Measurements from ENCODE around the gene FAT3.

FAT3 gene

DNA sequence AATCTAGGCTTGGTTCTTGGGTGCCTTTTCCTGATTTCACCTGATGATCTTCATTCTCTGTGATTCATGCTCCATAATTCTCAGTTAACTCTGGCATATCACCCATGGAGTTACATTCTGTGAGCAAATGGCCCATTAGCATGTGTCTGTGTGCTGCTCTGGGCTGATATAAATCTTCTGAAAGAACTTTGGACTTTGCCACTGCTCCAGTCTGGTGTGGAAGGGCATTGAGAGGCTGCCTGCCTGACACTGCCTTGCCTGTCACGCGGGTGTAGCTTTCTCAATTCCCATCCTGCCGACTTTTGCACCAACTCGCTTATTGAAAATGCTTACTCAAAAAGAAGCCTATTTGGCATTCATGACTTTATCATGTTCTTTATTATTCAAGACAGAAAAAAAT is 42.2 kb downstream of the FAT3 start:
- no peak for DNase-seq (ENCODE audit: extremely low read depth, low read depth)

DNA sequence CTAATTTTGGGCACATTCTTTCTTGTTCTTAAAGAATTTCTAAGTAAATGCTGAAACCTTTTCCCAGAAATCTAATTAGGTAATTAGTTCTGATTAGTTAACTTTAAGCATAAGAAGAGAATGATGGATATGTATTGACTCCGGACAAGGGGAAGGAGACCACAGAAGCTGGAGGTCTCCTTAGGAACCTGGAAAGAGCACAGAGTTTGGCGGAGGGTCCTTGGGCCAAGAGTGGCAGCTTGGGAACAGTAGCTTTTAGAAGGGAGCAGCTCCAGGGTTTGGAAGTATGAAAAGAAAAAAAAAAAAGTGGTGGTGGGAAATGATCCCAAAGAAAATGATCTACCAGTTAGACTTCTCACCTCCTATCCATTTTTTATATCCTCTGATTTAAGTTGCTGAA is 42.7 kb downstream of the FAT3 start:
- no peak for DNase-seq (ENCODE audit: extremely low read depth, low read depth)
- TF ChIP-seq, protein P1, sequence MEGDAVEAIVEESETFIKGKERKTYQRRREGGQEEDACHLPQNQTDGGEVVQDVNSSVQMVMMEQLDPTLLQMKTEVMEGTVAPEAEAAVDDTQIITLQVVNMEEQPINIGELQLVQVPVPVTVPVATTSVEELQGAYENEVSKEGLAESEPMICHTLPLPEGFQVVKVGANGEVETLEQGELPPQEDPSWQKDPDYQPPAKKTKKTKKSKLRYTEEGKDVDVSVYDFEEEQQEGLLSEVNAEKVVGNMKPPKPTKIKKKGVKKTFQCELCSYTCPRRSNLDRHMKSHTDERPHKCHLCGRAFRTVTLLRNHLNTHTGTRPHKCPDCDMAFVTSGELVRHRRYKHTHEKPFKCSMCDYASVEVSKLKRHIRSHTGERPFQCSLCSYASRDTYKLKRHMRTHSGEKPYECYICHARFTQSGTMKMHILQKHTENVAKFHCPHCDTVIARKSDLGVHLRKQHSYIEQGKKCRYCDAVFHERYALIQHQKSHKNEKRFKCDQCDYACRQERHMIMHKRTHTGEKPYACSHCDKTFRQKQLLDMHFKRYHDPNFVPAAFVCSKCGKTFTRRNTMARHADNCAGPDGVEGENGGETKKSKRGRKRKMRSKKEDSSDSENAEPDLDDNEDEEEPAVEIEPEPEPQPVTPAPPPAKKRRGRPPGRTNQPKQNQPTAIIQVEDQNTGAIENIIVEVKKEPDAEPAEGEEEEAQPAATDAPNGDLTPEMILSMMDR (IDR thresholded peaks at IDR 0.05; ENCODE audit: low read depth, low read length) = no peak

More for the DNA sequence above, 42.2 kb downstream of the FAT3 start:
- TF ChIP-seq, protein P1 (IDR thresholded peaks at IDR 0.05; ENCODE audit: low read depth, low read length) = no peak

DNA sequence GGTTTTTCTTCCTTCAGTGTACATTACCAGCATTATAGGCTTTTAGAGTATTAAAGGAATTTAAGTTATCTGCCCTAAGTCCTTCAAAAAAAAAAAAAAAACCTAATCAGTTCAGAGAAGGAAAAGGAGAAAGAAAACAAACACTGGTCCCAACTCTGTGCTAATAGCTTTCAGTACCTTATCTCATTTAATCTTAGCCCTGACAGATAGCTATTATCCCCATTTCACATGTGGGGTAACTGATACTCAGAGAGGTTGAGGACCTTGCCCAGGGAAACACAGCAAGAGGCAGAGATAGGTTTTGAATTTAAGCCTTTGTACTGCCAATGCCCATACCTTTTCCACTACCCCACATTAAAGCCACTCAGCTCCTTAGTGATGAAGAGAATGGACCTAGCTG is 43.4 kb downstream of the FAT3 start:
- TF ChIP-seq, protein P1 (IDR thresholded peaks at IDR 0.05; ENCODE audit: low read depth, low read length) = no peak
- no peak for DNase-seq (ENCODE audit: extremely low read depth, low read depth)

DNA sequence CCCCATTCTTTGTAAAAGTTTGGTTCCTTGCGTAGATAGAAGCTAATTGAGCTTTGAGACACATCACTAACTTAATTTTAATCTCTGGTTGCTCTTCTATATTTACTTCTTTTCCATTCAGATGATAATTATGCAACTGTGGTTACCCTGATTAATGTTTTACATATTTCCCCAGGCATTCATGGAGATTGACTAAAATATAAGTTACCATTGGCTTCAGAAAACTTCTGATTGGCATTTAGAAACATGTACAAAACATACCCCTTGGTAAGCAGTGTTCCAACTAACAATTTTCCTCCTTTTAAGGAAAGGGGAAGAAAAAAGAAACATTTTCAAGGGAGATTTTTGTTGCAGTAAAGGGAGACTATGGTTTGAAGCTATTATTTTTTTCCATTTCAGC is 43.9 kb downstream of the FAT3 start:
- TF ChIP-seq, protein P1 (IDR thresholded peaks at IDR 0.05; ENCODE audit: low read depth, low read length) = no peak
- no peak for DNase-seq (ENCODE audit: extremely low read depth, low read depth)

DNA sequence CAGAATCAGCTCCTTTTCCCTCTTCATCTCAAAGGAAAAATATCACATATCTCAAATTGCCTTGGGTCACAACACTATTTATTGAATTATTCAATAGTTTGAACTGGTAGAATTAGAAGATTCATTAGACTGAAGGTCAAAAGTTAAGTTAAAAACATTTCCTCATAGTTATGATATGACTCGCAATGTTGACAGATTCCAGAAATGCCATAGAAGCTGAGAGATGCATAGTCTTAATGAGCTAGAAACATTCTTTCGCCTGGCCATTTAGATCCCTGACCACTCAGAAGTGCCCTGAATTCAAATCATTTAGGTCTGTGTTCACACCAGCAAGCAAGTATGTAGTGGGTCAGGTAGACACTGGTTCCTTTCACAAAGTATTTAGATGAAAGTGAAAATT is 44.4 kb downstream of the FAT3 start:
- DNase-seq (ENCODE audit: extremely low read depth, low read depth) = no peak
- TF ChIP-seq, protein P1 (IDR thresholded peaks at IDR 0.05; ENCODE audit: low read depth, low read length) = no peak

DNA sequence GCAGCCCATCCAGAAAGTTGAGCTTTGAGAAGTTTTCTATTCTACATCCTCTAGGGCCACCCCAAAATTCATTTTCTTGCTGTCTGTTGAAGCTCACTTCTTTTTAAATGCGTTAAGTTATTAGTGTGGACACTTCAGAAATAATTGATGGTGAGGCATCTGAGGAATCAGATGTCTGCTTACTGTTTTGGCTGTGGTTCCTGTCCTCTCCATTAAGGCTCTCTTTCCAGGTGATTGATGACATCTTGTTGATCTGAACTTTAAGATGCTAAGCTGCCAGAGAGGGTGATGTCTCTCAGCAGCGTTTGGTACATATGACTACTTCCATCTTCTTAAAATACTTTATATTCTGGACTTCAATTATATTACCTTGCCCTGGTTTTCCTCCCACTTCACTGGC is 45.2 kb downstream of the FAT3 start:
- no peak for DNase-seq (ENCODE audit: extremely low read depth, low read depth)
- TF ChIP-seq, protein P1 (IDR thresholded peaks at IDR 0.05; ENCODE audit: low read depth, low read length) = no peak

DNA sequence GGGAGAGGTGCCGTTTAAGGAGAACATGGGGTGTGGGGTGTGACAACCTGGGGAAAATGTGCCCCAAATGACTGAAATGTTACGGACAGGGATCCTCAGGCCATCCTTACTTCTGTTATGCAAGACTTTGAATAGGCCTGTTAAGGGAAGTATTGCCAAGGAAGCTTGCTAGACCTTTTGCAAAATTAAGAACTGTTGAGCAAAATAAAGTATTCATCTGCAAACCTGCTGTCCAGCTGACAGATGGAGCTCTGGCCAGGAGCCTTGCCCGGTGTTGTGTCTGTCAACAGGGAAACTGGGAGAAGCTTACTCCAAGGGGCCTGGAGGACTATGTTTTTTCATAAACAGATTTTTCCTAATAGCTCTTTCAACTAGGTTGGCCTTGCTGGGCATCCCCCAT is 48.0 kb downstream of the FAT3 start:
- TF ChIP-seq, protein P1 (IDR thresholded peaks at IDR 0.05; ENCODE audit: low read depth, low read length) = no peak
- no peak for DNase-seq (ENCODE audit: extremely low read depth, low read depth)
